Adrenal gland (tissue), 5 donors: ENCODE results near the gene GABRQ.

Experiments
- CTCF ChIP-seq, 6 experiments: fragments of 450-650 bp in 4 of 6; fragments of 200-600 bp in 2 of 6; sonication (generic) in 1 of 6; IDR thresholded peaks; 1 replicate in 5 of 6; 2 replicates in 1 of 6; pipeline versions ENCODE4 v1.5.1 to v1.8.0; 2016 to 2021; ENCODE audit warnings: antibody characterized with exemption in 6 of 6, mild to moderate bottlenecking in 2 of 6, moderate library complexity in 1 of 6
- POLR2A ChIP-seq, 2 donors: fragments of 450-650 bp; IDR thresholded peaks; one replicate each; pipeline ENCODE4 v1.6.1; 2017; ENCODE audit warnings: antibody characterized with exemption in 2 of 2, mild to moderate bottlenecking in 2 of 2, moderate library complexity in 1 of 2
- donor health status: DM: no; HTN: no; CAD: no.

- TF ChIP-seq CTCF (IDR thresholded peaks at IDR 0.05) (no peak), POLR2A (IDR thresholded peaks at IDR 0.05) (no peak)
These were observed 17.8 kb upstream of the GABRQ start for GRCh38 chrX:152619897-152620296.
